K562 (cell line): ENCODE measurements around the gene SVIL.

ENCODE experiments used
- BHLHE40 ChIP-seq: IDR thresholded peaks from 2 replicates; pipeline ENCODE4 v1.6.1; 2011; ENCODE audit warnings: low read length, improper control_type of control experiment
- RAD21 ChIP-seq, 2 experiments: fragments of 250-450 bp in 1 of 2; fragments of 450-650 bp in 1 of 2; sonication (Bioruptor Pico) in 1 of 2; formaldehyde crosslinking in 1 of 2; IDR thresholded peaks in 1 of 2; conservative IDR thresholded peaks in 1 of 2; 2 replicates each; pipeline versions ENCODE4 v1.4.0 to v1.8.0; 2020 to 2022; ENCODE audit warnings: mild to moderate bottlenecking in 2 of 2, moderate library complexity in 1 of 2
- SAP30 ChIP-seq: fragments of 200-600 bp; sonication (generic); IDR thresholded peaks from 2 replicates; pipeline ENCODE4 v1.6.1; 2012; ENCODE audit warnings: borderline replicate concordance, low read depth, mild to moderate bottlenecking, moderate library complexity, low read length, control low read depth, inconsistent platforms; ENCODE audit not compliant: insufficient read depth, poor library complexity, severe bottlenecking
- TAF1 ChIP-seq: IDR thresholded peaks from 2 replicates; pipeline ENCODE4 v1.6.1; 2011; ENCODE audit warnings: mild to moderate bottlenecking, low read length, moderate library complexity; ENCODE audit not compliant: insufficient read depth, control insufficient read depth, severe bottlenecking; ENCODE audit errors: extremely low read depth
- TF ChIP-seq, protein P1 (sequence below): fragments of 250-450 bp; sonication (Bioruptor Pico); IDR thresholded peaks from 2 replicates; pipeline ENCODE4 v1.9.0; 2021; ENCODE audit warnings: mild to moderate bottlenecking

DNA sequence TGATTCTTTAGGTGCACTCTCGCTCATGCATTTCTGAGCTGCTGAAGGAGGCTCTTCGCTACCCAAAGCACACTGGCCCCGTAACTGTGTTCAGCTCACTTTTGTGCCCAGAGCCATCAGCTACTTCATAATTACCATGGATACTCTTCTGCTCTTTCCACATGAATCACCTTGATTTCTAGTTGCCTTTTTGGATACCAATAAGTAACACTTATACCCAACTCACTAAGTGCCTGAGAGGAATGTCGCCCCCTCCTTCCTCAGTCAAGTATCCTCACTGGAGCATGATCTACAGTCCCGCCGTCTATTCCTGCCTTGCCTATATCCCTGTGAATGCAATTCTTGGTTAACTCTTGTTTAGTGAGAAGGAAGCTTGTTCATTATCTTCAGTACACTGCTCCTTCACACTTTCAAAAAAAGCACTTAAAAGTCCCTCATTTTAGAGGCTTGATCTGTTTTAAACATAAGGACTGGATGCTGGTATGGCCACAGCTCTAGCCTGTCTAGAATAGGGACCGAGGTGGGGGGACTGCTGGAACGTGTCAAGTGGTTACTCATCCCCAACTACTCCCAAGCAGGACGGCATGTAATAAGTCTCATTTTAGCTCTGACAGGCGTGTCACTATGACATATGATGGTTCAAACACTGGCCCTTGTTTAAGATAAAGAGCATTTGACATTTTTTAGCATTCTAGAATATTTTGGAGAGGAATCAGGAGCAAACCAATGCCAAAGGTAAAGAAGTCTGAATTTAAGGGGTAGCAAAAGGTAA lies 23.7 kb downstream of the SVIL start:
- TF ChIP-seq TAF1 (no peak), RAD21 (CRISPR knock-in tag; conservative IDR thresholded peaks at IDR 0.05 in 1 of 2, IDR thresholded peaks at IDR 0.05 in 1 of 2) (no peak), SAP30 (no peak), BHLHE40 (no peak)
- TF ChIP-seq, protein P1, sequence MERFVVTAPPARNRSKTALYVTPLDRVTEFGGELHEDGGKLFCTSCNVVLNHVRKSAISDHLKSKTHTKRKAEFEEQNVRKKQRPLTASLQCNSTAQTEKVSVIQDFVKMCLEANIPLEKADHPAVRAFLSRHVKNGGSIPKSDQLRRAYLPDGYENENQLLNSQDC (CRISPR knock-in tag), result no peak
